ENCODE data around the gene CLASRP.

DNA sequence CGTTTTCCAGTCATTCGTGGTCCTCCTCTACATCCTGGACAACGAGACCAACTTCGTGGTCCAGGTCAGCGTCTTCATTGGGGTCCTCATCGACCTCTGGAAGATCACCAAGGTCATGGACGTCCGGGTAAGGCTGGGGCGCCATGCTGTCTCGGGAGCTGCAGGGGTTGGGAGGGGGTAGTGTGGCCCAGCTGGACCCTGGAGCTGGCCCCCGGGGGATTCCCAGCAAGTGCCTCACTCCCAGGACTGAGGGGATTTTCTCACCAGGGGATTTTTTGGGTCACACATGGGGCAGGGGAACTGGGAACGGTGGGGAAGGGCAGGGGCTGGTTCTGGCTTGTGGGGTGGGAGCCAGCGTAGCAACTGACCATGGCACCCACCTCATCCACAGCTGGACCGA is 48.4 kb upstream of the CLASRP start:
- TF ChIP-seq, protein P1, sequence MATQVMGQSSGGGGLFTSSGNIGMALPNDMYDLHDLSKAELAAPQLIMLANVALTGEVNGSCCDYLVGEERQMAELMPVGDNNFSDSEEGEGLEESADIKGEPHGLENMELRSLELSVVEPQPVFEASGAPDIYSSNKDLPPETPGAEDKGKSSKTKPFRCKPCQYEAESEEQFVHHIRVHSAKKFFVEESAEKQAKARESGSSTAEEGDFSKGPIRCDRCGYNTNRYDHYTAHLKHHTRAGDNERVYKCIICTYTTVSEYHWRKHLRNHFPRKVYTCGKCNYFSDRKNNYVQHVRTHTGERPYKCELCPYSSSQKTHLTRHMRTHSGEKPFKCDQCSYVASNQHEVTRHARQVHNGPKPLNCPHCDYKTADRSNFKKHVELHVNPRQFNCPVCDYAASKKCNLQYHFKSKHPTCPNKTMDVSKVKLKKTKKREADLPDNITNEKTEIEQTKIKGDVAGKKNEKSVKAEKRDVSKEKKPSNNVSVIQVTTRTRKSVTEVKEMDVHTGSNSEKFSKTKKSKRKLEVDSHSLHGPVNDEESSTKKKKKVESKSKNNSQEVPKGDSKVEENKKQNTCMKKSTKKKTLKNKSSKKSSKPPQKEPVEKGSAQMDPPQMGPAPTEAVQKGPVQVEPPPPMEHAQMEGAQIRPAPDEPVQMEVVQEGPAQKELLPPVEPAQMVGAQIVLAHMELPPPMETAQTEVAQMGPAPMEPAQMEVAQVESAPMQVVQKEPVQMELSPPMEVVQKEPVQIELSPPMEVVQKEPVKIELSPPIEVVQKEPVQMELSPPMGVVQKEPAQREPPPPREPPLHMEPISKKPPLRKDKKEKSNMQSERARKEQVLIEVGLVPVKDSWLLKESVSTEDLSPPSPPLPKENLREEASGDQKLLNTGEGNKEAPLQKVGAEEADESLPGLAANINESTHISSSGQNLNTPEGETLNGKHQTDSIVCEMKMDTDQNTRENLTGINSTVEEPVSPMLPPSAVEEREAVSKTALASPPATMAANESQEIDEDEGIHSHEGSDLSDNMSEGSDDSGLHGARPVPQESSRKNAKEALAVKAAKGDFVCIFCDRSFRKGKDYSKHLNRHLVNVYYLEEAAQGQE (IDR thresholded peaks at IDR 0.05; ENCODE audit: insufficient read depth in 1 of 2, low read depth in 2 of 2, low read length in 2 of 2), result no peak
- no peak for TF ChIP-seq POLR2AphosphoS5 (IDR thresholded peaks at IDR 0.05; ENCODE audit: low read depth, low read length)
- TF ChIP-seq SIN3A (IDR thresholded peaks at IDR 0.05; ENCODE audit: borderline replicate concordance, insufficient read depth, low read length), result no peak
- no peak for TF ChIP-seq FOXP2 (optimal IDR thresholded peaks at IDR 0.05; ENCODE audit: borderline replicate concordance, extremely low read depth, extremely low read length, insufficient read depth)
- TF ChIP-seq TAF1 (IDR thresholded peaks at IDR 0.05; ENCODE audit: borderline replicate concordance, insufficient read depth, low read length), result no peak
